Muscle layer of colon (tissue), 2 donors: ENCODE data around the gene ATF6.

Experiments
- H3K27ac ChIP-seq: one replicate; pipeline ENCODE4 v1.7.0; 2013; ENCODE audit warnings: low read depth, mild to moderate bottlenecking, low read length, moderate library complexity
- H3K27me3 ChIP-seq, 2 donors: one replicate each; pipeline ENCODE4 v1.7.0; 2013; ENCODE audit warnings: low read length in 2 of 2, mild to moderate bottlenecking in 2 of 2; ENCODE audit not compliant: insufficient read depth in 2 of 2, control insufficient read depth in 1 of 2
- H3K36me3 ChIP-seq: one replicate; pipeline ENCODE4 v1.7.0; 2013; ENCODE audit warnings: mild to moderate bottlenecking, low read length; ENCODE audit not compliant: insufficient read depth
- H3K4me1 ChIP-seq: one replicate; pipeline ENCODE4 v1.7.0; 2013; ENCODE audit warnings: mild to moderate bottlenecking, low read length; ENCODE audit not compliant: insufficient read depth
- H3K4me3 ChIP-seq, 2 donors: one replicate each; pipeline ENCODE4 v1.7.0; 2013; ENCODE audit warnings: low read length in 2 of 2, low read depth in 1 of 2, mild to moderate bottlenecking in 1 of 2, moderate library complexity in 1 of 2
- H3K9ac ChIP-seq: one replicate; pipeline ENCODE4 v1.7.0; 2013; ENCODE audit warnings: low read length
- H3K9me3 ChIP-seq: one replicate; pipeline ENCODE4 v1.7.0; 2013; ENCODE audit warnings: mild to moderate bottlenecking, low read length
- donor health status: abdominal sarcoma.
- donor health status: Adenocarcinoma of cecum.

The ATF6 gene

GRCh38 chr1:161839591-161839990, 73.5 kb downstream of the ATF6 start:
- Histone ChIP-seq H3K27ac (no peak overlapping the region), H3K27me3 (no peaks in the 10 kb centered on the region), H3K9me3 (no peaks in the 10 kb centered on the region), H3K4me3 (no peak overlapping the region), H3K4me1 (peaks cover 11% of the 10 kb centered on the region), H3K9ac (no peak overlapping the region), H3K36me3 (no peaks in the 10 kb centered on the region)

GRCh38 chr1:161840363-161840762, 74.2 kb downstream of the ATF6 start:
- H3K27ac ChIP-seq, result no peak overlapping the region
- no peak overlapping the region for H3K9ac ChIP-seq
- H3K36me3 ChIP-seq, result no peaks in the 10 kb centered on the region
- H3K9me3 ChIP-seq, result no peaks in the 10 kb centered on the region
- H3K27me3 ChIP-seq, result no peaks in the 10 kb centered on the region
- peaks cover 11% of the 10 kb centered on the region for H3K4me1 ChIP-seq
- H3K4me3 ChIP-seq, result no peak overlapping the region

DNA sequence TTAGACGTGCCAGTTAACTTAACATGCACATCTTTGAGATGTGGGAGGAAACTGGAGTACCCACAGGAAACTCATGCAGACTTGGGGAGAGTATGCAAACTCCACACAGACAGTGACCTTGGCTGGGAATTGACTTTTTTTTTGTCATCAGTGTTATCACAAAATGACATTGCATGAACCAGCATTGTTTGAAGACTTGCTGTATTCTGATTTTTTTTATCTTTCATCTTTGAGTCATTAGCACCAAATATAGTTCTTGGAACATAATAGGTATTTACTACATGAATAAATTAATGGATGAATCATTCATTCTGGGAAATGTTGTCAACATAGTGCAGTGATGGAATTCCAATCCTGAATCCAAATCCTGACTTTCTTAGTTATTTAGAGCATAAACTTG, 77.0 kb downstream of the ATF6 start:
- Histone ChIP-seq H3K9ac (no peak overlapping the region), H3K27ac (no peak overlapping the region), H3K9me3 (no peaks in the 10 kb centered on the region), H3K36me3 (peaks cover 5% of the 10 kb centered on the region), H3K4me1 (peaks cover 6% of the 10 kb centered on the region), H3K27me3 (no peaks in the 10 kb centered on the region), H3K4me3 (no peak overlapping the region)

- H3K27me3 ChIP-seq, result no peaks in the 10 kb centered on the region
- peaks cover 6% of the 10 kb centered on the region for H3K4me1 ChIP-seq
- H3K9me3 ChIP-seq, result no peaks in the 10 kb centered on the region
- H3K4me3 ChIP-seq, result no peak overlapping the region
- H3K36me3 ChIP-seq, result peaks cover 5% of the 10 kb centered on the region
- no peak overlapping the region for H3K27ac ChIP-seq
- H3K9ac ChIP-seq, result no peak overlapping the region
These were observed 78.6 kb downstream of the ATF6 start for GRCh38 chr1:161844696-161845095.

- Histone ChIP-seq H3K9me3 (no peaks in the 10 kb centered on the region), H3K9ac (no peak overlapping the region), H3K36me3 (peaks cover 11% of the 10 kb centered on the region), H3K4me1 (peaks cover 6% of the 10 kb centered on the region), H3K27ac (no peak overlapping the region), H3K27me3 (no peaks in the 10 kb centered on the region), H3K4me3 (no peak overlapping the region)
These were observed 82.6 kb downstream of the ATF6 start for GRCh38 chr1:161848676-161849075.

GRCh38 chr1:161849518-161849917, 83.4 kb downstream of the ATF6 start:
- Histone ChIP-seq H3K36me3 (peaks cover 17% of the 10 kb centered on the region), H3K9me3 (no peaks in the 10 kb centered on the region), H3K4me1 (peaks cover 6% of the 10 kb centered on the region), H3K27ac (no peak overlapping the region), H3K27me3 (no peaks in the 10 kb centered on the region), H3K9ac (no peak overlapping the region), H3K4me3 (no peak overlapping the region)

GRCh38 chr1:161855260-161855659, 89.1 kb downstream of the ATF6 start:
- no peak overlapping the region for H3K27ac ChIP-seq
- H3K9ac ChIP-seq, result no peak overlapping the region
- no peaks in the 10 kb centered on the region for H3K27me3 ChIP-seq
- H3K36me3 ChIP-seq, result peaks cover 15% of the 10 kb centered on the region
- no peaks in the 10 kb centered on the region for H3K9me3 ChIP-seq
- H3K4me3 ChIP-seq, result no peak overlapping the region
- no peaks in the 10 kb centered on the region for H3K4me1 ChIP-seq

GRCh38 chr1:161858271-161858670, 92.2 kb downstream of the ATF6 start:
- H3K36me3 ChIP-seq, result peaks cover 14% of the 10 kb centered on the region
- H3K27ac ChIP-seq, result no peak overlapping the region
- H3K9me3 ChIP-seq, result no peaks in the 10 kb centered on the region
- no peaks in the 10 kb centered on the region for H3K4me1 ChIP-seq
- no peak overlapping the region for H3K9ac ChIP-seq
- no peak overlapping the region for H3K4me3 ChIP-seq
- no peaks in the 10 kb centered on the region for H3K27me3 ChIP-seq

GRCh38 chr1:161863549-161863948, 97.4 kb downstream of the ATF6 start:
- Histone ChIP-seq H3K9ac (no peak overlapping the region), H3K9me3 (no peaks in the 10 kb centered on the region), H3K27me3 (no peaks in the 10 kb centered on the region), H3K4me1 (no peaks in the 10 kb centered on the region), H3K36me3 (peaks cover 3% of the 10 kb centered on the region), H3K4me3 (no peak overlapping the region), H3K27ac (no peak overlapping the region)

- H3K9ac ChIP-seq, result no peak overlapping the region
- H3K9me3 ChIP-seq, result no peaks in the 10 kb centered on the region
- H3K27me3 ChIP-seq, result no peaks in the 10 kb centered on the region
- H3K27ac ChIP-seq, result no peak overlapping the region
- H3K4me1 ChIP-seq, result no peaks in the 10 kb centered on the region
- no peaks in the 10 kb centered on the region for H3K36me3 ChIP-seq
- H3K4me3 ChIP-seq, result no peak overlapping the region
These were observed 98.5 kb downstream of the ATF6 start for GRCh38 chr1:161864577-161864976.

- Histone ChIP-seq H3K27me3 (no peaks in the 10 kb centered on the region), H3K4me1 (no peaks in the 10 kb centered on the region), H3K36me3 (no peaks in the 10 kb centered on the region), H3K27ac (no peak overlapping the region), H3K4me3 (no peak overlapping the region), H3K9me3 (no peaks in the 10 kb centered on the region), H3K9ac (no peak overlapping the region)
These were observed 100.1 kb downstream of the ATF6 start for GRCh38 chr1:161866241-161866640.

GRCh38 chr1:161868832-161869231, 102.7 kb downstream of the ATF6 start:
- no peaks in the 10 kb centered on the region for H3K27me3 ChIP-seq
- no peaks in the 10 kb centered on the region for H3K4me1 ChIP-seq
- H3K9me3 ChIP-seq, result no peaks in the 10 kb centered on the region
- no peak overlapping the region for H3K4me3 ChIP-seq
- no peak overlapping the region for H3K9ac ChIP-seq
- H3K27ac ChIP-seq, result no peak overlapping the region
- no peaks in the 10 kb centered on the region for H3K36me3 ChIP-seq
